Memory B cell (primary cell): ENCODE data around the gene SUGCT.

ENCODE experiments used
- ATAC-seq: fragments of 150-1000 bp; cut with Tn5 transposase; 2 replicates; pipeline ENCODE4 v1.10.0; 2021; ENCODE audit warnings: low read depth, mild to moderate bottlenecking, moderate library complexity
- DNase-seq, 2 donors: peaks; one replicate each; pipeline ENCODE4 v3.0.0; 2022; ENCODE audit warnings: low spot score in 2 of 2
- H3K27ac Mint-ChIP-seq: one replicate; pipeline ENCODE4 v1.8.0; 2022; ENCODE audit warnings: mild to moderate bottlenecking, moderate library complexity, mixed read lengths
- H3K27me3 Mint-ChIP-seq: one replicate; pipeline ENCODE4 v1.8.0; 2022; ENCODE audit warnings: mixed read lengths
- H3K36me3 Mint-ChIP-seq: one replicate; pipeline ENCODE4 v1.8.0; 2022; ENCODE audit warnings: mild to moderate bottlenecking, mixed read lengths
- H3K4me1 Mint-ChIP-seq: one replicate; pipeline ENCODE4 v1.8.0; 2022; ENCODE audit warnings: mixed read lengths
- H3K4me3 Mint-ChIP-seq: one replicate; pipeline ENCODE4 v1.8.0; 2022; ENCODE audit warnings: mild to moderate bottlenecking, moderate library complexity, mixed read lengths
- H3K9me3 Mint-ChIP-seq: one replicate; pipeline ENCODE4 v1.8.0; 2022; ENCODE audit warnings: mixed read lengths

The SUGCT gene

GRCh38 chr7:40701836-40702551 lies 567.2 kb downstream of the SUGCT start:
- Mint-ChIP-seq H3K4me1 (no peaks in the 10 kb centered on the region), H3K4me3 (no peak overlapping the region), H3K27ac (no peak overlapping the region), H3K36me3 (no peaks in the 10 kb centered on the region), H3K9me3 (no peaks in the 10 kb centered on the region), H3K27me3 (no peaks in the 10 kb centered on the region)
- ATAC-seq (no peak), DNase-seq (no peak)

- Mint-ChIP-seq H3K4me1 (no peaks in the 10 kb centered on the region), H3K27me3 (peaks cover 2% of the 10 kb centered on the region), H3K9me3 (no peaks in the 10 kb centered on the region), H3K4me3 (no peak overlapping the region), H3K36me3 (no peaks in the 10 kb centered on the region), H3K27ac (no peak overlapping the region)
- ATAC-seq (no peak), DNase-seq (no peak)
These were observed 569.4 kb downstream of the SUGCT start for GRCh38 chr7:40704172-40704571.

GRCh38 chr7:40706829-40707228 lies 572.0 kb downstream of the SUGCT start:
- DNase-seq (no peak), ATAC-seq (no peak)
- no peak overlapping the region for H3K27ac Mint-ChIP-seq
- H3K4me3 Mint-ChIP-seq, result no peak overlapping the region
- H3K27me3 Mint-ChIP-seq, result peaks cover 2% of the 10 kb centered on the region
- H3K4me1 Mint-ChIP-seq, result no peaks in the 10 kb centered on the region
- no peaks in the 10 kb centered on the region for H3K9me3 Mint-ChIP-seq
- H3K36me3 Mint-ChIP-seq, result no peaks in the 10 kb centered on the region

- peaks cover 2% of the 10 kb centered on the region for H3K27me3 Mint-ChIP-seq
- H3K36me3 Mint-ChIP-seq, result no peaks in the 10 kb centered on the region
- no peak overlapping the region for H3K27ac Mint-ChIP-seq
- DNase-seq (no peak), ATAC-seq (no peak)
- H3K4me3 Mint-ChIP-seq, result no peak overlapping the region
- H3K9me3 Mint-ChIP-seq, result no peaks in the 10 kb centered on the region
- H3K4me1 Mint-ChIP-seq, result no peaks in the 10 kb centered on the region
These were observed 574.5 kb downstream of the SUGCT start for GRCh38 chr7:40709062-40709964.

GRCh38 chr7:40711706-40712105 lies 576.9 kb downstream of the SUGCT start:
- Mint-ChIP-seq H3K4me3 (no peak overlapping the region), H3K27me3 (peaks cover 10% of the 10 kb centered on the region), H3K36me3 (no peaks in the 10 kb centered on the region)

GRCh38 chr7:40714363-40715052 lies 579.7 kb downstream of the SUGCT start:
- ATAC-seq (no peak), DNase-seq (no peak)
- Mint-ChIP-seq H3K36me3 (no peaks in the 10 kb centered on the region), H3K9me3 (no peaks in the 10 kb centered on the region), H3K27ac (no peak overlapping the region), H3K4me3 (no peak overlapping the region), H3K27me3 (peaks cover 7% of the 10 kb centered on the region), H3K4me1 (peaks cover 2% of the 10 kb centered on the region)

More at GRCh38 chr7:40711706-40712105, 576.9 kb downstream of the SUGCT start:
- DNase-seq (no peak), ATAC-seq (no peak)
- Mint-ChIP-seq H3K9me3 (no peaks in the 10 kb centered on the region), H3K27ac (no peak overlapping the region), H3K4me1 (no peaks in the 10 kb centered on the region)

GRCh38 chr7:40715053-40715430 lies 580.2 kb downstream of the SUGCT start:
- ATAC-seq, result no peak
- H3K9me3 Mint-ChIP-seq, result no peaks in the 10 kb centered on the region
- no peak overlapping the region for H3K27ac Mint-ChIP-seq
- peaks cover 7% of the 10 kb centered on the region for H3K27me3 Mint-ChIP-seq
- peaks cover 2% of the 10 kb centered on the region for H3K4me1 Mint-ChIP-seq
- H3K4me3 Mint-ChIP-seq, result no peak overlapping the region
- no peak for DNase-seq
- H3K36me3 Mint-ChIP-seq, result no peaks in the 10 kb centered on the region

- Mint-ChIP-seq H3K27ac (no peak overlapping the region), H3K4me3 (no peak overlapping the region), H3K36me3 (no peaks in the 10 kb centered on the region), H3K4me1 (peaks cover 2% of the 10 kb centered on the region), H3K9me3 (no peaks in the 10 kb centered on the region), H3K27me3 (peaks cover 7% of the 10 kb centered on the region)
- ATAC-seq, result no peak
- DNase-seq, result no peak
These were observed 581.2 kb downstream of the SUGCT start for GRCh38 chr7:40716052-40716451.

GRCh38 chr7:40717242-40717641 lies 582.4 kb downstream of the SUGCT start:
- Mint-ChIP-seq H3K36me3 (no peaks in the 10 kb centered on the region), H3K9me3 (no peaks in the 10 kb centered on the region), H3K4me1 (peaks cover 2% of the 10 kb centered on the region), H3K27me3 (peaks cover 7% of the 10 kb centered on the region), H3K4me3 (no peak overlapping the region), H3K27ac (no peak overlapping the region)
- no peak for DNase-seq
- no peak for ATAC-seq

GRCh38 chr7:40720416-40720815 lies 585.6 kb downstream of the SUGCT start:
- Mint-ChIP-seq H3K9me3 (no peaks in the 10 kb centered on the region), H3K4me3 (no peak overlapping the region), H3K4me1 (peaks cover 2% of the 10 kb centered on the region), H3K27me3 (peaks cover 4% of the 10 kb centered on the region), H3K27ac (no peak overlapping the region), H3K36me3 (no peaks in the 10 kb centered on the region)
- DNase-seq (no peak), ATAC-seq (no peak)

- Mint-ChIP-seq H3K4me3 (no peak overlapping the region), H3K36me3 (no peaks in the 10 kb centered on the region), H3K27me3 (no peaks in the 10 kb centered on the region), H3K4me1 (peaks cover 2% of the 10 kb centered on the region), H3K27ac (no peak overlapping the region), H3K9me3 (no peaks in the 10 kb centered on the region)
- ATAC-seq, result no peak
- no peak for DNase-seq
These were observed 586.6 kb downstream of the SUGCT start for GRCh38 chr7:40721342-40721949.

GRCh38 chr7:40722242-40722641 lies 587.4 kb downstream of the SUGCT start:
- ATAC-seq, result no peak
- Mint-ChIP-seq H3K4me1 (no peaks in the 10 kb centered on the region), H3K27me3 (no peaks in the 10 kb centered on the region)

GRCh38 chr7:40723829-40724228 lies 589.0 kb downstream of the SUGCT start:
- DNase-seq (no peak), ATAC-seq (no peak)
- Mint-ChIP-seq H3K4me1 (no peaks in the 10 kb centered on the region), H3K36me3 (no peaks in the 10 kb centered on the region), H3K4me3 (no peak overlapping the region), H3K27me3 (no peaks in the 10 kb centered on the region), H3K9me3 (no peaks in the 10 kb centered on the region), H3K27ac (no peak overlapping the region)

More at GRCh38 chr7:40722242-40722641, 587.4 kb downstream of the SUGCT start:
- no peaks in the 10 kb centered on the region for H3K36me3 Mint-ChIP-seq
- DNase-seq, result no peak
- H3K27ac Mint-ChIP-seq, result no peak overlapping the region
- no peak overlapping the region for H3K4me3 Mint-ChIP-seq
- H3K9me3 Mint-ChIP-seq, result no peaks in the 10 kb centered on the region

GRCh38 chr7:40726559-40726958 lies 591.8 kb downstream of the SUGCT start:
- Mint-ChIP-seq H3K27ac (no peak overlapping the region), H3K36me3 (no peaks in the 10 kb centered on the region), H3K4me3 (no peak overlapping the region), H3K27me3 (no peaks in the 10 kb centered on the region), H3K4me1 (no peaks in the 10 kb centered on the region), H3K9me3 (peaks cover 3% of the 10 kb centered on the region)
- DNase-seq (no peak), ATAC-seq (no peak)
